GM10248 (cell line): ENCODE data around the gene CEP68.
"Not testable (repeated sequence)": the region's sequence is repeated elsewhere in the genome, so short reads cannot be mapped to it uniquely, and the experiment has no call there.

Experiments
- CTCF ChIA-PET: fragments of 300-600 bp; sonication (Branson Sonifier 250); formaldehyde crosslinking; extraction: SDS; loops from one replicate; lab custom pipeline; 2021; ENCODE audit warnings: antibody characterized with exemption; lab: Yijun Ruan, JAX
- POLR2A ChIA-PET: fragments of 350-650 bp; sonication (Branson Sonifier 250); formaldehyde crosslinking; extraction: SDS; loops from one replicate; lab custom pipeline; 2020; ENCODE audit warnings: antibody characterized with exemption; lab: Yijun Ruan, JAX
- DNase-seq: peaks from one replicate; pipeline ENCODE4 v3.0.0; 2012; ENCODE audit errors: extremely low spot score
- TF ChIP-seq, protein P1 (sequence below): IDR thresholded peaks from 2 replicates; pipeline ENCODE4 v1.5.1; 2012; ENCODE audit warnings: mild to moderate bottlenecking, low read depth; ENCODE audit errors: extremely low read depth, missing control alignments, control extremely low read depth

Gene CEP68

DNA sequence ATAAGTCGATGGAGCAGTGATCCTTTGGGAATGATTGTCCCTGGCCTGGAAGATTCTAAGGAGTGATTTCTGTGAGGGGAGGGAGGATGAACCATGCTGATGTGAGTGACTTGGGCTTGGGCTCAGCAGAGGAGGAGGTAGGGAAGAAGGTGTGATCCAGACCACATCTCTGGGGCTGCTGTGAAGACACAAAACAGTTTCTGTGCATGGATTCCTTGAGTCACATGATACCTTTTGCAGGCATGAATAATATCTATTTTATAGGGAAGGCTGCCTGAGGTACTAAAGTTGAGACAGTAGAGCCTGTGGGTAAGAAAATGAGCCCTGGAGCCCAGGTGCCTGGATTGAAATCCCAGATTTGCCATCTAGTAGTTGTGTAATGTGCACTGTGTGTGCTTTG, 37.2 kb upstream of the CEP68 start:
- no peak for DNase-seq
- ChIA-PET CTCF (interaction anchor here (0.8 to 2.1 kb wide), 5 partner anchors 9 to 81 kb away, joined by 3 to 8 read pairs (median 4); no protein-coding TSS in a partner anchor), POLR2A (no interaction called here)
- TF ChIP-seq, protein P1, sequence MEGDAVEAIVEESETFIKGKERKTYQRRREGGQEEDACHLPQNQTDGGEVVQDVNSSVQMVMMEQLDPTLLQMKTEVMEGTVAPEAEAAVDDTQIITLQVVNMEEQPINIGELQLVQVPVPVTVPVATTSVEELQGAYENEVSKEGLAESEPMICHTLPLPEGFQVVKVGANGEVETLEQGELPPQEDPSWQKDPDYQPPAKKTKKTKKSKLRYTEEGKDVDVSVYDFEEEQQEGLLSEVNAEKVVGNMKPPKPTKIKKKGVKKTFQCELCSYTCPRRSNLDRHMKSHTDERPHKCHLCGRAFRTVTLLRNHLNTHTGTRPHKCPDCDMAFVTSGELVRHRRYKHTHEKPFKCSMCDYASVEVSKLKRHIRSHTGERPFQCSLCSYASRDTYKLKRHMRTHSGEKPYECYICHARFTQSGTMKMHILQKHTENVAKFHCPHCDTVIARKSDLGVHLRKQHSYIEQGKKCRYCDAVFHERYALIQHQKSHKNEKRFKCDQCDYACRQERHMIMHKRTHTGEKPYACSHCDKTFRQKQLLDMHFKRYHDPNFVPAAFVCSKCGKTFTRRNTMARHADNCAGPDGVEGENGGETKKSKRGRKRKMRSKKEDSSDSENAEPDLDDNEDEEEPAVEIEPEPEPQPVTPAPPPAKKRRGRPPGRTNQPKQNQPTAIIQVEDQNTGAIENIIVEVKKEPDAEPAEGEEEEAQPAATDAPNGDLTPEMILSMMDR = no peak

GRCh38 chr2:65019675-65020195, 36.5 kb upstream of the CEP68 start:
- no peak for DNase-seq
- ChIA-PET CTCF (interaction anchor here (1.1 to 1.5 kb wide), 4 partner anchors 10 to 102 kb away, joined by 3 to 5 read pairs (median 4); no protein-coding TSS in a partner anchor), POLR2A (no interaction called here)
- TF ChIP-seq, protein P1 = no peak

DNA sequence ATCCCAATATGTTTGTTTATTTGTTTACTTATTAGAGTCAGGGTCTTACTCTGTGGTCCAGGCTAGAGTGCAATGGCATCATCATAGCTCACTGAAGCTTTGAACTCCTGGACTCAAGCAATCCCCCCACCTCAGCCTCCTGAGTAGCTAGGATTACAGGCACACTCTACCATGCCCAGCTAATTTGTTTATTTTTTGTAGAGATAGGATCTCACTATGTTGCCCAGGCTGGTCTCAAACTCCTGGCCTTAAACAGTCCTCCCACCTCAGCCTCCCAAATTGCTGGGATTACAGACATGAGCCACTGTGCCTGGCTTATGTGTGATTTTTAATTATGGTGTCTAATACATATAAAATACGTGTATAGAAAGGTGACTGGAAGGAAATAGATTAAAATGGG, 36.0 kb upstream of the CEP68 start:
- POLR2A ChIA-PET, DNase-seq: not testable (repeated sequence)
- CTCF ChIA-PET = interaction anchor here (1.1 to 1.8 kb wide), 5 partner anchors 11 to 102 kb away, joined by 3 to 5 read pairs (median 4); no protein-coding TSS in a partner anchor

- TF ChIP-seq, protein P1 = no peak
- ChIA-PET POLR2A (interaction anchor here (0.6 kb wide), 1 partner anchor 206 kb away, joined by 3 read pairs; the partner anchor contains the start of gene ACTR2), CTCF (interaction anchor here (1.3 to 1.8 kb wide), 2 partner anchors 10 to 22 kb away, joined by 4 read pairs; no protein-coding TSS in a partner anchor)
- DNase-seq = no peak
Observed at GRCh38 chr2:65020943-65021528, 35.2 kb upstream of the CEP68 start.

DNA sequence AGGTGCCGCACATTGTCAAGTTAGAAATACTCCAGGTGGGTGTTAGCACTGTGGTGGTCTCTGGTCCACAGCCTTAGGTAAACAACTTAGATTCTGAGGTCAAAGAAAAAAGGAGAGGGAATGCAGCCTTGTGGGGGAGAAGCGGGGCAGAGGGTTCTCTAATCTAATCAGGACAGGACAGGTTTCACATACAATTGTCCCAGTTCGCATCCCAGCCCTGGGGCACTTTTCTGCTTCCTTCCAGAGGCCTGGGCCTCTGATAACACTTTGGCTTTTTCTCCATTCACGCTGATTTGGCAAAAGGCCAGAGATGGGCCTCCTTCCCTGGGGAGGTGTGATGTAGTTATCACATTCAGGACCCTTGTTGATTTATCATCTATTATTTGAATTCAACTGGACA, 34.5 kb upstream of the CEP68 start:
- ChIA-PET CTCF (interaction anchor here (1.3 to 1.8 kb wide), 2 partner anchors 10 to 22 kb away, joined by 4 read pairs; no protein-coding TSS in a partner anchor), POLR2A (interaction anchor here (0.6 kb wide), 1 partner anchor 206 kb away, joined by 3 read pairs; the partner anchor contains the start of gene ACTR2)
- TF ChIP-seq, protein P1 = no peak
- no peak for DNase-seq

DNA sequence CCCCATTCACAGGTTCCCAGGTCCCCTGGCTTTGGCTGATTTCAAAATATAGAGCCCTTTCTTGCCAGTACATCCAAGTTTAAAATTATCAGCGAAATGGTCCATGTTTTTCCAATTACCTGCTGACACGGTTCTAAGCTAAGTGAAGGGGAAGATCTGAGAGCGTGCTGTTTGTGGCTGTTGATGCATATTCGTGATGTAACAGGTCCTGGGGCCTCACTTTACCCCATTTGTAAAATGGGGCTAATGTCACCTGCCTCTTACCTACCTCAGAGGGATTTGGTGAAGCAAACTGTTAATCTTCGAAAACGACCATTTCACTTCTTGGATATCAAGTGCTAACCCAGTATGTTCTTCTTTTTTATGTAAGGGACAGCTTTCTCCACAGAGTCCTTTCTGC, 34.0 kb upstream of the CEP68 start:
- CTCF ChIA-PET = interaction anchor here (1.5 to 1.6 kb wide), 2 partner anchors 15 to 33 kb away, joined by 3 to 5 read pairs; partner anchors contain the start of gene CEP68
- TF ChIP-seq, protein P1 = no peak
- DNase-seq = no peak
- POLR2A ChIA-PET = no interaction called here
